Thyroid gland (tissue), 4 donors: ENCODE data around the gene MAP7.

Experiments used
- POLR2A ChIP-seq, 2 donors: fragments of 450-650 bp; IDR thresholded peaks; one replicate each; pipeline ENCODE4 v1.6.1; 2017; ENCODE audit warnings: antibody characterized with exemption in 2 of 2, mild to moderate bottlenecking in 2 of 2, moderate library complexity in 1 of 2
- TF ChIP-seq, protein P1 (sequence below), 6 experiments: fragments of 200-600 bp in 3 of 6; fragments of 450-650 bp in 3 of 6; sonication (generic) in 3 of 6; IDR thresholded peaks; one replicate each; pipeline ENCODE4 v1.5.1; 2016 to 2019; ENCODE audit warnings: antibody characterized with exemption in 6 of 6, mild to moderate bottlenecking in 2 of 6, inconsistent platforms in 1 of 6, moderate library complexity in 1 of 6

DNA sequence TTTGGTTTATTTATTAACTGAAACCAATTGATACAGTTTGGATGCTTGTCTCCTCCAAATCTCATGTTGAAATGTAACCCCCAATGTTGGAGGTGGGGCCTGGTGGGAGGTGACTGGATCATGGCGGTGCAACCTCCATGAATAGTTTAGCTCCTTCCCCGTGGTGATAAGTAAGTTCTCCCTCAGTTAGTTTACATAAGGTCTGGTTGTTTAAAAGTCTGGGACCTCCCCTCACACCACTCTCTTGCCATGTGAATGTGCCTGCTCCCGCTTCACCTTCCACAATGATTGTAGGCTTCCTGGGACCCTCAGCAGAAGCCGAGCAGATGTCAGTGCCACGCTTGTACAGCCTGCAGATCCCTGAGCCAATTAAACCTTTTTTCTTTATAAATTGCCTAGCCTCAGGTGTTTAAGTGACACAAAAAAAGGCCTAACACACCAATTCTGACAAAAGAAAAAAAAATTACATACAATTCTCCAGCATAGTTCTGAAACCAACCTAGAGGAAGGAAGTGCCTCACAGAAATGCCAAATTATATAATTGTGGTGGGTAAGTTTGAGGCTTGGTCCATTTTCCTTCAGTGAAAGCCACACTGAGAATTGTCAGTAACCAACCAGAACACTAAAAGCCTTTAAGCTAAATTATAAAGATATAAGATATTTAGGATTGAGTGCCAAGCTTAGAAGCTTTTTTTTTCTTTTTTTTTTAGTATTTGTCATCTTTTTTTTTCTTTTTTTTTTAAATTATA, 15.0 kb downstream of the MAP7 start:
- TF ChIP-seq, protein P1, sequence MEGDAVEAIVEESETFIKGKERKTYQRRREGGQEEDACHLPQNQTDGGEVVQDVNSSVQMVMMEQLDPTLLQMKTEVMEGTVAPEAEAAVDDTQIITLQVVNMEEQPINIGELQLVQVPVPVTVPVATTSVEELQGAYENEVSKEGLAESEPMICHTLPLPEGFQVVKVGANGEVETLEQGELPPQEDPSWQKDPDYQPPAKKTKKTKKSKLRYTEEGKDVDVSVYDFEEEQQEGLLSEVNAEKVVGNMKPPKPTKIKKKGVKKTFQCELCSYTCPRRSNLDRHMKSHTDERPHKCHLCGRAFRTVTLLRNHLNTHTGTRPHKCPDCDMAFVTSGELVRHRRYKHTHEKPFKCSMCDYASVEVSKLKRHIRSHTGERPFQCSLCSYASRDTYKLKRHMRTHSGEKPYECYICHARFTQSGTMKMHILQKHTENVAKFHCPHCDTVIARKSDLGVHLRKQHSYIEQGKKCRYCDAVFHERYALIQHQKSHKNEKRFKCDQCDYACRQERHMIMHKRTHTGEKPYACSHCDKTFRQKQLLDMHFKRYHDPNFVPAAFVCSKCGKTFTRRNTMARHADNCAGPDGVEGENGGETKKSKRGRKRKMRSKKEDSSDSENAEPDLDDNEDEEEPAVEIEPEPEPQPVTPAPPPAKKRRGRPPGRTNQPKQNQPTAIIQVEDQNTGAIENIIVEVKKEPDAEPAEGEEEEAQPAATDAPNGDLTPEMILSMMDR (IDR thresholded peaks at IDR 0.05): no peak
- TF ChIP-seq POLR2A (IDR thresholded peaks at IDR 0.05): no peak
